GM23248 (cell line): ENCODE measurements around the gene SPC25. TPM values are rescaled to one million over a fixed set of nuclear protein-coding genes. Genes with fewer than 3 reads are reported as not detected.
"Not testable (repeated sequence)": the region's sequence is repeated elsewhere in the genome, so short reads cannot be mapped to it uniquely, and the experiment has no call there.

ENCODE experiments used
- DNase-seq: peaks from one replicate; pipeline ENCODE4 v3.0.0-alpha.2; 2015
- H2AFZ ChIP-seq: fragments of 200-600 bp; sonication (generic); 2 replicates; pipeline ENCODE4 v1.6.1; 2016; ENCODE audit warnings: antibody characterized with exemption
- H3F3A ChIP-seq: fragments of 200-600 bp; sonication (generic); 2 replicates; pipeline ENCODE4 v1.6.1; 2016; ENCODE audit warnings: mild to moderate bottlenecking, antibody characterized with exemption, mixed run types; ENCODE audit not compliant: insufficient read depth
- H3K27ac ChIP-seq: fragments of 200-600 bp; sonication (generic); 2 replicates; pipeline ENCODE4 v1.5.1; 2016; ENCODE audit warnings: mild to moderate bottlenecking
- H3K27me3 ChIP-seq: fragments of 200-600 bp; sonication (generic); replicated peaks from 2 replicates; pipeline ENCODE4 v1.6.1; 2016; ENCODE audit warnings: mild to moderate bottlenecking; ENCODE audit not compliant: insufficient read depth
- H3K36me3 ChIP-seq: fragments of 200-600 bp; sonication (generic); 2 replicates; pipeline ENCODE4 v1.6.1; 2016; ENCODE audit warnings: low read depth, mild to moderate bottlenecking
- H3K4me1 ChIP-seq: fragments of 200-600 bp; sonication (generic); 2 replicates; pipeline ENCODE4 v1.6.1; 2016; ENCODE audit warnings: mild to moderate bottlenecking; ENCODE audit not compliant: insufficient read depth
- H3K4me2 ChIP-seq: fragments of 200-600 bp; sonication (generic); one replicate; pipeline ENCODE4 v1.6.1; 2016; ENCODE audit warnings: mild to moderate bottlenecking; ENCODE audit not compliant: unreplicated experiment
- H3K4me3 ChIP-seq: fragments of 200-600 bp; sonication (generic); 2 replicates; pipeline ENCODE4 v1.5.1; 2016; ENCODE audit warnings: mild to moderate bottlenecking
- H3K79me2 ChIP-seq: fragments of 200-600 bp; sonication (generic); 2 replicates; pipeline ENCODE4 v1.6.1; 2016; ENCODE audit warnings: mild to moderate bottlenecking; ENCODE audit not compliant: insufficient read depth
- H3K9ac ChIP-seq: fragments of 200-600 bp; sonication (generic); 2 replicates; pipeline ENCODE4 v1.6.1; 2016; ENCODE audit warnings: mild to moderate bottlenecking
- H3K9me2 ChIP-seq: fragments of 200-600 bp; sonication (generic); 2 replicates; pipeline ENCODE4 v1.6.1; 2016; ENCODE audit warnings: mixed run types, mild to moderate bottlenecking, moderate library complexity; ENCODE audit not compliant: insufficient read depth
- H3K9me3 ChIP-seq: fragments of 200-600 bp; sonication (generic); one replicate; pipeline ENCODE4 v1.6.1; 2017; ENCODE audit warnings: low read depth
- H4K20me1 ChIP-seq: fragments of 200-600 bp; sonication (generic); 2 replicates; pipeline ENCODE4 v1.6.0; 2016; ENCODE audit not compliant: insufficient read depth
- EZH2 ChIP-seq: fragments of 200-600 bp; sonication (generic); IDR thresholded peaks from 2 replicates; pipeline ENCODE4 v1.6.1; 2018; ENCODE audit warnings: antibody characterized with exemption, mild to moderate bottlenecking; ENCODE audit not compliant: insufficient read depth, poor library complexity, severe bottlenecking
- EZH2phosphoT487 ChIP-seq: fragments of 200-600 bp; sonication (generic); IDR thresholded peaks from 2 replicates; pipeline ENCODE4 v1.6.1; 2018; ENCODE audit warnings: antibody characterized with exemption, moderate library complexity, mild to moderate bottlenecking, low read depth; ENCODE audit not compliant: insufficient read depth
- WGBS, 2 experiments: methylation state at CpG; one replicate each; pipeline ENCODE4 v1.1.6; 2015 to 2017; ENCODE audit warnings: low lambda C conversion rate in 2 of 2, low coverage in 1 of 2; ENCODE audit errors: missing lambda C conversion rate in 2 of 2; 5-methylcytosine and 5-hydroxymethylcytosine counted together
- in situ Hi-C: fragments of 300-500 bp; cut with MboI; formaldehyde crosslinking; loops from 2 replicates; pipeline ENCODE4 v1.15.0; 2020
- polyA plus RNA-seq: library from polyadenylated mRNA; unstranded; fragments of >200 nt; fragmentation: Nextera tagmentation; extraction: Ambion mirVana; gene quantifications from 2 replicates; pipeline ENCODE4 v1.2.1, GENCODE V29; 2016
- total RNA-seq: library from RNA; depleted of rRNA; stranded (reverse); fragments of >200 nt; shearing (Covaris generic); gene quantifications from 2 replicates; pipeline ENCODE4 v1.2.3, GENCODE V29; 2014

The SPC25 gene
- total and polyA plus RNA-seq, 2 experiments from 2014 or later, result 3.7 to 11.8 TPM

DNA sequence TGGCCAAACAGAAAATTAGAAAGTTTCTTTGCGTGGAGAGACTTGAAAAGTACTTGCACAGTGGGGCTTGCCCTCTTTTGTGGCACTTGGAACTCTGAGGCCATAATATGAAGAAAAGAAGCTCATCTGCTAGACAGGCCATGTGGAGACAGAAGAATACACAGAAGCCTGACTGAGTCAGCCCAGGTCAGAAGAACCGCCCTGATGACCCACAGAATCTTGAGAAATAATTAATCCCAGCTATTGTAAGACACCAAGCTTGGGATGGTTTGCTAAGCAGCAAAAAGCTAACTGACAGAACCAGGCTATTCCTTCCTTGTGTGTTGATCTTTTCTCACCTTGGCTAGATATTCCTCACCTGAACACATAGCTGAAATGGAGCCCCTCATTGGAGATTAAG lies 44.6 kb upstream of the SPC25 start:
- Histone ChIP-seq H2AFZ (no peak overlapping the region), H3K79me2 (no peaks in the 10 kb centered on the region), H3K4me3 (no peak overlapping the region), H3K9me3 (no peaks in the 10 kb centered on the region), H3K36me3 (no peaks in the 10 kb centered on the region), H4K20me1 (no peaks in the 10 kb centered on the region), H3K9me2 (no peaks in the 10 kb centered on the region), H3K4me2 (no peak overlapping the region), H3K27ac (peak overlapping the region; percentile 17; the same call in 1 of the 2 replicates), H3K4me1 (peaks cover 10% of the 10 kb centered on the region; the same call in 1 of the 2 replicates), H3K9ac (no peak overlapping the region), H3K27me3 (peaks cover 16% of the 10 kb centered on the region; the same call in 1 of the 2 replicates), H3F3A (peaks cover 5% of the 10 kb centered on the region; the same call in 1 of the 2 replicates)
- in situ Hi-C loops, result no loop called here
- 18 to 39% methylated on average over 2 of the region's 2 CpGs for WGBS, 2 experiments
- no peak for TF ChIP-seq EZH2
- no peak for TF ChIP-seq EZH2phosphoT487
- peak; percentile 65 for DNase-seq

- H3K4me3 ChIP-seq, H3K4me1 ChIP-seq, in situ Hi-C loops, H3F3A ChIP-seq, H3K9ac ChIP-seq, H3K79me2 ChIP-seq, H3K27ac ChIP-seq, H4K20me1 ChIP-seq, H3K9me2 ChIP-seq, DNase-seq, H3K36me3 ChIP-seq, H2AFZ ChIP-seq, H3K9me3 ChIP-seq, H3K4me2 ChIP-seq: not testable (repeated sequence)
- 41 to 47% methylated on average over 4 of the region's 4 CpGs for whole genome bisulfite sequencing, 2 experiments
- peaks cover 33% of the 10 kb centered on the region; the same call in 1 of the 2 replicates for H3K27me3 ChIP-seq
Measured at GRCh38 chr2:168932174-168932573, 41.9 kb upstream of the SPC25 start.

GRCh38 chr2:168930242-168930641 lies 40.0 kb upstream of the SPC25 start:
- H3K4me1 ChIP-seq, result peaks cover 5% of the 10 kb centered on the region; the same call in 1 of the 2 replicates
- no peak overlapping the region for H3K27ac ChIP-seq
- in situ Hi-C loops, result no loop called here
- H3K9me2 ChIP-seq, result no peaks in the 10 kb centered on the region
- H3K27me3 ChIP-seq, result peaks cover 33% of the 10 kb centered on the region; the same call in 1 of the 2 replicates
- no peak overlapping the region for H3K4me3 ChIP-seq
- TF ChIP-seq EZH2 (no peak), EZH2phosphoT487 (no peak)
- H3K9me3 ChIP-seq, result no peaks in the 10 kb centered on the region
- H3K4me2 ChIP-seq, result no peak overlapping the region
- H3K9ac ChIP-seq, result no peak overlapping the region
- H3K36me3 ChIP-seq, result no peaks in the 10 kb centered on the region
- no peak for DNase-seq
- 35 to 38% methylated on average over 1 of the region's 1 CpG for WGBS, 2 experiments
- no peaks in the 10 kb centered on the region for H3K79me2 ChIP-seq
- H3F3A ChIP-seq, result peaks cover 1% of the 10 kb centered on the region; the same call in 1 of the 2 replicates
- H2AFZ ChIP-seq, result no peak overlapping the region
- H4K20me1 ChIP-seq, result no peaks in the 10 kb centered on the region

DNA sequence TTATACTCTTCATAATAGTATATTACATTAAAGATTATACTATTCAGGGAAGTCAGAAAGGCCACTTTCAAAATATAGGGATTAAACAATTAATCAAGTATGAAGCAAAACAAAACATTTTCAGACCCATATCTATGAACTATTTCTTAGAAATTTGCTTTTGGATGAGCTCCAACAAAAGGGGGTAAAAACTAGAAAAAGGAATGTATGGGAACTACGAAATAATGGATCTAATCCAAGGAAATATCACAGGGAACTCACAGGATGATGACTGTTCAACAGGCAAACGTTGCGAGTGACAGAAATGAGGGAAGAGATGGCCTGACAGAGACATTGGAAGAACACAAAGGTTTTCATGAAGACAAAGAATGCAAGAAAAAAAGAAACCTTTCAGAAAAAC lies 38.8 kb upstream of the SPC25 start:
- WGBS, 2 experiments, result 37 to 44% methylated on average over 3 of the region's 3 CpGs
- Histone ChIP-seq H3K36me3 (no peaks in the 10 kb centered on the region), H3K9me3 (no peaks in the 10 kb centered on the region), H2AFZ (no peak overlapping the region), H3K4me3 (no peak overlapping the region), H3K9ac (no peak overlapping the region), H4K20me1 (no peaks in the 10 kb centered on the region), H3K27ac (no peak overlapping the region), H3K4me2 (no peak overlapping the region), H3K27me3 (peaks cover 37% of the 10 kb centered on the region; the same call in 1 of the 2 replicates), H3F3A (no peaks in the 10 kb centered on the region), H3K79me2 (no peaks in the 10 kb centered on the region), H3K9me2 (no peaks in the 10 kb centered on the region), H3K4me1 (no peaks in the 10 kb centered on the region)
- TF ChIP-seq EZH2phosphoT487, result no peak
- TF ChIP-seq EZH2, result no peak
- no peak for DNase-seq
- in situ Hi-C loops, result no loop called here
